AG08396 (cell line): ENCODE data around the gene REP15.
"Not testable (repeated sequence)": the region's sequence is repeated elsewhere in the genome, so short reads cannot be mapped to it uniquely, and the experiment has no call there.

Source experiments
- DNase-seq: peaks from one replicate; pipeline ENCODE4 v3.0.0; 2012; ENCODE audit warnings: low spot score, mixed read lengths

The REP15 gene

GRCh38 chr12:27696864-27697564 is 767 bp downstream of the REP15 start:
- no peak for DNase-seq

DNA sequence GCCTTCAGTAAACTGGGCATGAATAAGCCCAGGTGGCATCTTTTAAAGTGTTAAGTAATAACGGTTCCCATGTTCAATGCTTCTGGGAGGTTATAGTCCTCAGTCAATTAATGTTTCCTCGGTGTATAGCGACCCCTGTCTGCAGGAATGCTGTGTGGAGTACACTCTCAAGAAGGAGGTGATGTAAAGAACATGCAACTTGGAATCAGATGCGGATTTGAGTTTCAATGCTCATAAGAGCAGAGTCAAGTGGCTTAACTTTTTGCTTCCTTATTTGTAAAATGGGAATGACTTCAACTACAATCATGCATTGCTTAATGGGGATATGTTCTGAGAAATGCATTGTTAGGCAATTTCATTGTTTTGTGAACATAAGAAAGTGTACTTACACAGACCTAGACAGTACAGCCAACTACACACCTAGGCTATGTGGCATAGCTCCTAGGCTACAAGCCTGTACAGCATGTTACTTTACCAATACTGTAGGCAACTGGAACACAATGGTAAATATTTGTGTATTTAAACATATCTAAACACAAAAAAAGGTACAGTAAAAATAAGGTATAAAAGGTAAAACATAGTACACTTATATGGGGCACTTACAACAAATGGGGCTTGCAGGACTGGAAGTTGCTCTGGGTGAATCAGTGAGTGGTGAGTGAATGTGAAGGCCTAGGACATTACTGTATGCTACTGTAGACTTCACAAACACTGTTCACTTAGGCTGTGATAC is 7.6 kb downstream of the REP15 start:
- DNase-seq = peak; percentile 64

GRCh38 chr12:27705263-27705662 is 9.0 kb downstream of the REP15 start:
- DNase-seq = no peak

DNA sequence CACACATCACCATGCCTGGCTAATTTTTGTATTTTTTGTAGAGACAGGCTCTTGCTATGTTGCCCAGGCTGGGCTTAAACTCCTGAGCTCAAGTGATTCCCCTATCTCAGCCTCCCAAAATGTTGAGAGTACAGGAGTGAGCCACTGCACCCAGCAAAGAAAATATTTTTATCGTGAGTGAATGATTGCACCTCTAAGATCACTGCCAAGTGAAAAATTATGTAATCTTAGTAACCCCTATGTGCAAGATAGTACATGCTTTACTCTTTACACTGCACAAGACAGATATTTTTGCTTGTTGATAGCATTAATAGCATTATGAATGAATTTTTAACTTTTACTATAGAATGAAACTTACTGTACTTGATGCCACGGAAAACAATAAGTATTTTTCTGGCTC is 11.0 kb downstream of the REP15 start:
- DNase-seq = no peak

DNA sequence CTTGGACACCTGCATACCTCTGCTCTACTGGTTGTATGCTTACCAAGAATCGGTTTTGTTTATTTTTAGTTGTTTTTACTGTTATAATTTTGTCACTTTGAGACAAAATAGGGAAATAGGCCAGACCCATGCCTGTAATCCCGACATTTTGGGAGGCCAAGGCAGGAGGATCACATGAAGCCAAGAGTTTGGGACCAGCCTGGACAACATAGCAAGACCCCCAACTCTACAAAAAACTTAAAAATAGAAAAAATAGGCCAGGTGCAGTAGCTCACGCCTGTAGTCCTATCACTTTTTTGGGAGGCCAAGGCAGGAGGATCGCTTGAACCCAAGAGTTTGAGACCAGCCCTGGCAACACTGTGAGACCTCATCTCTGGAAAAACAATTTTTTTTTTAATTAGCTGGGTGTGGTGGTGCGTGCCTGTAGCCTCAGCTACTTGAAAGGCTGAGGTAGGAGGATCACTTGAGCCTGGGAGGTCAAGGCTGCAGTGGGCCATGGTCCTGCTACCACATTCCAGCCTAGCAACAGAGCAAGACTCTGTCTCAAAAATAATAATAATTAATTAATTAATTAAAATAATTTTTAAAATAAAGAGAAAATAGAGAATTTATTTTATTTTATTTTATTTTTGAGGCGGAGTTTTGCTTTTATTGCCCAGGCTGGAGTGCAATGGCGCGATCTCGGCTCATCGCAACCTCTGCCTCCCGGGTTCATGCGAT is 13.1 kb downstream of the REP15 start:
- DNase-seq = no peak

DNA sequence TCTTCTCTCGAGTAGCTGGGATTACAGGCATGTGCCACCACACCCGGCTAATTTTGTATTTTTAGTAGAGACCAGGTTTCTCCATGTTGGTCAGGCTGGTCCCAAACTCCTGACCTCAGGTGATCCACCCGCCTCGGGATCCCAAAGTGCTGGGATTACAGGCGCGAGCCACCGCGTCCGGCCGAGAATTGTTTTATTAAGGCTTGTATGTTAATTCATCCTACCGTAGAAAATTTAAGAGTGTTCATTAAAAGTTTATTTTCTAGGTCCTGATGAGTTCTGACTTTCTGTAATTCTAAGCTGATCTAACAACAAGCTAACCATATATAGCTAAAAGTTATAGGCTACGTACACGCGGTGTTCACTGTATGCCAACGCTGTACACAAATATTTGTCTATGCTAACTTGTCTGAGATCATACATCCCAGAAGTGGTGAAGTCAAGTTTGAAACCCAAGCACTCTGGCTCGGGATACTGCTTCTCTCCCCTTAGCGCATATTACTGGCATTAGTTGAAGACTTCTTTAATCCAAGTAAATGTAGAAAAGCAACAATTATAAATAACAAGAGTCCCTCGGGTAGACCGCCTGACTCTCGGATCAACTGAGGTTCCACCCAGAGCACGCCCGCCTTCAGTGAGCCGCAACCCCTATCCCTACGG is 13.8 kb downstream of the REP15 start:
- DNase-seq = no peak

DNA sequence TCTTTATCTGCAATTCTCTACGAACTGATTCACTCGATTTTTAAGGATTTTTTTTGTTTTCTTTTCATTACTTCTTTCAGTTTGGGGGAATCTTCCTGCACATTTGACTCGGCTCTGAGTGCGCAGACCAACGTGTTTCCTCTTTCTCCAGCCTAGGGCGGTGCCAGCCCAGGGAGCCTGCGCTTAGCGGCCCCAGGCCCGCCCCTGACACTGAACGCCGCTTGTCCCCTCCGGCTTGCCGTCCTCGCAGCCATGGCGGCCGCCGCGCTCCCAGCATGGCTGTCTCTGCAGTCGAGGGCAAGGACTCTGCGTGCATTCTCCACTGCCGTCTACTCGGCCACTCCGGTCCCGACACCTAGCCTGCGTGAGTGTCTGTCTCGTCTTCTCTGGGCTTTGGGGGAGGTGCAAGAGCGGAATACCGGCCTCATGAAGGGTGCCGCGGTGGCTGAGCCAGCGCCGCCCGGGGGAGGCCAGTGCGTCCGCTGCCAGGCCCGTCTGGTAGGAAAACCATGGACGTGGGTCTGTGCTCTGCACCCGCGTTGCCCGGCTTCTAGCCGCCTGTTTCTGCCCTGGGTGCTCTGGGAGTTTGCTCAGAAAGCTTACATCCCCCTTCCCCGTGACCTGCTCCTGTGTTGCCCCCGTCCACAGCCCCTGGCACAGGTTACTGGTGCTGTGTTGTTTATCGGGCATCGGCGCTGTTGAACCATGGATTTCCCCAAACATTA is 14.5 kb downstream of the REP15 start, which contains the start of gene MRPS35:
TSS of gene MRPS35 (plus strand) at position 241 of the 725 bp plus-strand sequence. CDS start at position 253, 12 bp downstream.
- peak; percentile 90 for DNase-seq

DNA sequence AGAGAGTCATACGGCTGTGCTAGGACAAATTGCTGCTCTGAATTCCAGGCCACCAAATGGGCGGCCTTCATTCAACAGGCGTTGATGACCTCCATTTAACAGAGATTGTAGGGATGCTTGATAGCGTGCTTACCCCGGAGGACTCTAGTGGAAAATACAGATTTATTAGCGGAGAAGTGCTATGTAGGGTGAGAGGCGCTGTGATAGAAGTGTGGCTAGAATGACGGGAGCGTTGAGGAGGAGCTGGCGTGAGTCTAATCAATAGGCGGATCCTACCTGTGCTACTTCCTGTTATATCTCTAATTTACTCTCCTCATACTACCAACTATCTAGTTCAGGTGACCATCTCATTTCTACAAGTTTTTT is 15.1 kb downstream of the REP15 start:
- DNase-seq = peak; percentile 11

- no peak for DNase-seq
These were observed 15.7 kb downstream of the REP15 start for GRCh38 chr12:27711967-27712366.

- DNase-seq = no peak
These were observed 27.0 kb downstream of the REP15 start for GRCh38 chr12:27723212-27723611.

DNA sequence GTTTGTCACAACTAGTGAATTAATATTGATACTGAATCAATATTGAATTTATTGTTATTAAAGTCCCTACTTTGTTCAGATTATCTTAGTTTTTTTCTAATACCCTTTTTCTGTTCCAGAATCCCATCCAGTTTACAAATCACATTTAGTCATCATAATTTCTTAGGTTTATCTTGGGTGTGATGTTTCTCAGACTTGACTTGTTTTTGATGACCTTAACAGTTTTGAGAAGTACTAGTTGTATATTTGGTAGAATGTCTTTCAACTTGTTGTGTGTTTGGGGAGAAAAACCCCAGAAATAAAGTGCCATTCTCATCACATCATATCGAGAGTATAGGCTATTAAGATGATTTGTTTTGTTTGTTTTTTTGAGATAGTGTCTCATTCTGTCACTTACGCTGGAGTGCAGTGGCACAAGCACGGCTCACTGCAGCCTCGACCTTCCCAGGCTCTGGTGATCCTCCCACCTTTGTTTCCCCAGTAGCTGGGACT is 33.9 kb downstream of the REP15 start:
- no peak for DNase-seq

DNA sequence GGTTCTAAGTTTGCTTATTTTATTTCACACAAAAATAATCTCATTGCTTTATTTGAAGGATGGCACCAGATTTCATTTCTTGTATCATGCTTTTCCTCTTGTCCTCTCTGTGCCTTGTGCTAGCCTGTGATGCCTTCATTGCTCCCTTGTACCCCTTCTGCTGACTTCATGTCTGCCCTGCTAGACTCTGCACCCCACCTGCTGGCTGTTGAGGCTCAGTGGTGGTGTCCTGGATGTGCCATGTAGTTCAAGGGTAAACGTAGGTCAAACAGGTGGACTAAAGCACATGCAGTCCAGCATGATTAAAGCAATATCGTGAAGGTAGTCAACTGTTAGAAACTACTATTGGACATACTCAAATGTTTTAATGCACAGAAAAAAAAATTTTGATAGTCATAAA is 36.0 kb downstream of the REP15 start:
- DNase-seq = no peak

DNA sequence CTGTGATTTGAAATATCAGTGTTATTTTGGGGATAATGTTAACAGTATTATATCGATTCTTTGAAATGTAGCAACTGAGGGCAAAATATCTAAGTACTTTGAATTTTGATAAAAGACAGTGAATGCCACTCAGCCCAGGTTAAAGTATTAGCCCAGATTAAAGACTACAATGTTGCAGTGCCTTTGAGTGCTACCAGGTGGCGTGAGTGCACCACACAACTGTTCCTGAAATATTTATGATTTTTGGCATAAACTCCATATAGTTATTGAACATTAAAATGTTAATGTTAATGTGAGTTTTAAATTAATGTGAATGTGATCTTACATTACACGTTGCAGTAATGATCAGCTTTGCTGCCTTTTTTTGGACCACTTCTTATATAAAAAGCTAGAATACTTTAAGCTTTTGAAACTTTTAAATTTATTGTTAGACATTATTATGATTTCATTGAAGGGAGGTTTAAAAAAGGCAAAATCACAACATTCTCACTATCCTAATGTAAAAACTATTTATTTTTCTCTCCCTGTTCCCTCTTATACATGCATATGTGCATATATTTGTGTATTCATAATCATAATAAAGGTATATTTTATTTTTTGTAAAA is 36.9 kb downstream of the REP15 start:
- DNase-seq = peak; percentile 35

GRCh38 chr12:27733791-27734190 is 37.5 kb downstream of the REP15 start:
- DNase-seq = no peak

- not testable (repeated sequence) for DNase-seq
These were observed 38.1 kb downstream of the REP15 start for GRCh38 chr12:27734321-27734720.

DNA sequence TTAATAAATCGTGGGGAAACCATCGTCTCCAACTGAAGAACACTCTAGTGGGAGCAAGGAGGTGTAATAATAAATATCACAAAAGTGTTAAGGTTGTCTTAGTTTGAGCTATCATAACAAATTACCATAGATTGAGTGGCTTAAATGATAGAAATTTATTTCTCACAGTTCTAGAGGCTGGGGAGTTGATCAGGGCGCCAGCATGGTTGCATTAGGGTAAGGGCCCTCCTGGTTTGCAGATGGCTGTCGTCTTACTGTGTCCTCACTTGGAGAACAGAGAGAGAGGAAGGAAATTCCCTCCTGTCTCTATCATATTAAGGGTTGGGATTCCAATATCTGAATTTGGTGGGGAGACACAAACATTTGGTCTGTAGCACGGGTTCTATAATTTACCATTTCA is 47.4 kb downstream of the REP15 start:
- DNase-seq = no peak

- not testable (repeated sequence) for DNase-seq
These were observed 49.5 kb downstream of the REP15 start for GRCh38 chr12:27745734-27746133.
